WTC11 (cell line): ENCODE data around the gene COL5A1.

Source experiments
- ATF3 ChIP-seq: sonication (generic); formaldehyde crosslinking; conservative IDR thresholded peaks from 2 replicates; pipeline ENCODE4 v1.8.1; 2022; ENCODE audit warnings: mild to moderate bottlenecking, missing genetic modification reagents
- CTCF ChIP-seq: fragments of 200-600 bp; IDR thresholded peaks from 2 replicates; pipeline ENCODE4 v1.8.0; 2022; ENCODE audit warnings: antibody characterized with exemption
- E2F5 ChIP-seq: sonication (generic); formaldehyde crosslinking; IDR thresholded peaks from 2 replicates; pipeline ENCODE4 v1.8.1; 2022; ENCODE audit warnings: mild to moderate bottlenecking, moderate library complexity, missing genetic modification reagents
- FOXP1 ChIP-seq: sonication (generic); formaldehyde crosslinking; IDR thresholded peaks from 2 replicates; pipeline ENCODE4 v1.8.0; 2022; ENCODE audit warnings: missing genetic modification reagents, mild to moderate bottlenecking, moderate library complexity, borderline replicate concordance
- MYBL2 ChIP-seq: sonication (generic); formaldehyde crosslinking; IDR thresholded peaks from 2 replicates; pipeline ENCODE4 v1.8.1; 2023; ENCODE audit warnings: mild to moderate bottlenecking, moderate library complexity, missing genetic modification reagents
- NR2C2 ChIP-seq: sonication (generic); formaldehyde crosslinking; IDR thresholded peaks from 2 replicates; pipeline ENCODE4 v1.8.0; 2022; ENCODE audit warnings: mild to moderate bottlenecking, missing genetic modification reagents
- PREB ChIP-seq: sonication (generic); formaldehyde crosslinking; IDR thresholded peaks from 2 replicates; pipeline ENCODE4 v1.8.1; 2022; ENCODE audit warnings: mild to moderate bottlenecking, missing genetic modification reagents, moderate library complexity, borderline replicate concordance
- SMAD4 ChIP-seq: sonication (generic); formaldehyde crosslinking; IDR thresholded peaks from 2 replicates; pipeline ENCODE4 v1.8.0; 2022; ENCODE audit warnings: mild to moderate bottlenecking, missing genetic modification reagents
- TEAD4 ChIP-seq: sonication (generic); formaldehyde crosslinking; IDR thresholded peaks from 2 replicates; pipeline ENCODE4 v1.8.0; 2022; ENCODE audit warnings: mild to moderate bottlenecking, missing genetic modification reagents
- USF1 ChIP-seq: sonication (generic); formaldehyde crosslinking; IDR thresholded peaks from 2 replicates; pipeline ENCODE4 v1.8.0; 2022; ENCODE audit warnings: mild to moderate bottlenecking, missing genetic modification reagents

- no peak for TF ChIP-seq FOXP1 (CRISPR knock-in tag)
- TF ChIP-seq CTCF, result no peak
- TF ChIP-seq TEAD4 (CRISPR knock-in tag), result no peak
- no peak for TF ChIP-seq MYBL2 (CRISPR knock-in tag)
- TF ChIP-seq USF1 (CRISPR knock-in tag), result no peak
- TF ChIP-seq PREB (CRISPR knock-in tag), result no peak
- TF ChIP-seq E2F5 (CRISPR knock-in tag), result no peak
- no peak for TF ChIP-seq NR2C2 (CRISPR knock-in tag)
- no peak for TF ChIP-seq ATF3
- TF ChIP-seq SMAD4, result no peak
Observed at GRCh38 chr9:134693011-134693410, 51.4 kb downstream of the COL5A1 start.
